Peyer's patch (tissue), 4 donors: ENCODE results near the gene SERPINF2. TPM values are rescaled to one million over a fixed set of nuclear protein-coding genes. Genes with fewer than 3 reads are reported as not detected.

Source experiments
- DNase-seq, 3 donors: peaks; one replicate each; pipeline ENCODE4 v3.0.0-alpha.2; 2017 to 2019
- H3K27ac ChIP-seq, 4 donors: fragments of 200-600 bp; sonication (generic); one replicate each; pipeline ENCODE4 v1.5.1; 2016 to 2019
- H3K27me3 ChIP-seq, 2 donors: fragments of 200-600 bp; sonication (generic); one replicate each; pipeline ENCODE4 v1.5.1; 2019
- H3K36me3 ChIP-seq, 3 donors: fragments of 200-600 bp; sonication (generic); one replicate each; pipeline ENCODE4 v1.5.1; 2016 to 2019
- H3K4me1 ChIP-seq, 4 donors: fragments of 200-600 bp; sonication (generic); one replicate each; pipeline ENCODE4 v1.5.1; 2016 to 2019
- H3K4me3 ChIP-seq, 4 donors: fragments of 200-600 bp; sonication (generic); 1 replicate in 3 of 4; 2 replicates in 1 of 4; pipeline ENCODE4 v1.5.1; 2016 to 2019; ENCODE audit warnings: mild to moderate bottlenecking in 1 of 4
- H3K9me3 ChIP-seq, 4 donors: fragments of 200-600 bp; sonication (generic); one replicate each; pipeline ENCODE4 v1.5.1; 2016 to 2019; ENCODE audit warnings: mild to moderate bottlenecking in 1 of 4
- POLR2A ChIP-seq, 2 donors: fragments of 450-650 bp; IDR thresholded peaks; one replicate each; pipeline ENCODE4 v1.5.1; 2017; ENCODE audit warnings: antibody characterized with exemption in 2 of 2, mild to moderate bottlenecking in 2 of 2, moderate library complexity in 2 of 2
- total RNA-seq, 4 donors: library from RNA; depleted of rRNA; stranded (reverse); fragments of >200 nt; gene quantifications; one replicate each; pipeline ENCODE4 v1.1.0, GENCODE V29; 2016
- TF ChIP-seq, protein P1 (sequence below), 6 experiments: fragments of 450-650 bp in 4 of 6; fragments of 200-600 bp in 2 of 6; sonication (generic) in 1 of 6; IDR thresholded peaks; one replicate each; pipeline ENCODE4 v1.5.1; 2017 to 2019; ENCODE audit warnings: antibody characterized with exemption in 6 of 6, mild to moderate bottlenecking in 3 of 6, moderate library complexity in 1 of 6

Gene SERPINF2
- total RNA-seq, 4 donors from 2014 or later: 4.0 to 9.6 (median 5.6) TPM

DNA sequence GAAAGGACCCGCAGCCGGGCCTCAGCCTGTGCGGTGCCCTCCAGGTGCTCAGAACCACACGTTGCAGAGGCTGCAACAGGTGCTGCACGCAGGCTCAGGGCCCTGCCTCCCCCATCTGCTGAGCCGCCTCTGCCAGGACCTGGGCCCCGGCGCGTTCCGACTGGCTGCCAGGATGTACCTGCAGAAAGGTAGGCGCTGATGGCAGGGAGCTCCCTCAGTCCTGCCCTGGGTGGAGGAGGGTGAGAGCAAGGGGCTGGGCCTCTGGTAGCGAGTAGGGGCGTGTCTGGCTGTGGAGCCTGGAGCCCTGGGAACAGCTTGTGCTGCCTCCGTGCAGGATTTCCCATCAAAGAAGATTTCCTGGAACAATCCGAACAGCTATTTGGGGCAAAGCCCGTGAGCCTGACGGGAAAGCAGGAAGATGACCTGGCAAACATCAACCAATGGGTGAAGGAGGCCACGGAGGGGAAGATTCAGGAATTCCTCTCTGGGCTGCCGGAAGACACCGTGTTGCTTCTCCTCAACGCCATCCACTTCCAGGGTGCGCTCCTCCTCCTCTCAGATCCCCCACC, 4.4 kb downstream of the SERPINF2 start:
- Histone ChIP-seq H3K36me3 (no peaks in the 10 kb centered on the region), H3K9me3 (no peaks in the 10 kb centered on the region), H3K4me3 (no peak overlapping the region), H3K4me1 (peaks cover 0 to 14% (median 0%) of the 10 kb centered on the region in 4 donors), H3K27ac (peak overlapping the region; percentile 31 to 54 (median 45)), H3K27me3 (no peaks in the 10 kb centered on the region)
- no peak for TF ChIP-seq POLR2A (IDR thresholded peaks at IDR 0.05)
- TF ChIP-seq, protein P1, sequence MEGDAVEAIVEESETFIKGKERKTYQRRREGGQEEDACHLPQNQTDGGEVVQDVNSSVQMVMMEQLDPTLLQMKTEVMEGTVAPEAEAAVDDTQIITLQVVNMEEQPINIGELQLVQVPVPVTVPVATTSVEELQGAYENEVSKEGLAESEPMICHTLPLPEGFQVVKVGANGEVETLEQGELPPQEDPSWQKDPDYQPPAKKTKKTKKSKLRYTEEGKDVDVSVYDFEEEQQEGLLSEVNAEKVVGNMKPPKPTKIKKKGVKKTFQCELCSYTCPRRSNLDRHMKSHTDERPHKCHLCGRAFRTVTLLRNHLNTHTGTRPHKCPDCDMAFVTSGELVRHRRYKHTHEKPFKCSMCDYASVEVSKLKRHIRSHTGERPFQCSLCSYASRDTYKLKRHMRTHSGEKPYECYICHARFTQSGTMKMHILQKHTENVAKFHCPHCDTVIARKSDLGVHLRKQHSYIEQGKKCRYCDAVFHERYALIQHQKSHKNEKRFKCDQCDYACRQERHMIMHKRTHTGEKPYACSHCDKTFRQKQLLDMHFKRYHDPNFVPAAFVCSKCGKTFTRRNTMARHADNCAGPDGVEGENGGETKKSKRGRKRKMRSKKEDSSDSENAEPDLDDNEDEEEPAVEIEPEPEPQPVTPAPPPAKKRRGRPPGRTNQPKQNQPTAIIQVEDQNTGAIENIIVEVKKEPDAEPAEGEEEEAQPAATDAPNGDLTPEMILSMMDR (IDR thresholded peaks at IDR 0.05): no peak
- DNase-seq: peak in 2 of 3 donors; percentile 79

DNA sequence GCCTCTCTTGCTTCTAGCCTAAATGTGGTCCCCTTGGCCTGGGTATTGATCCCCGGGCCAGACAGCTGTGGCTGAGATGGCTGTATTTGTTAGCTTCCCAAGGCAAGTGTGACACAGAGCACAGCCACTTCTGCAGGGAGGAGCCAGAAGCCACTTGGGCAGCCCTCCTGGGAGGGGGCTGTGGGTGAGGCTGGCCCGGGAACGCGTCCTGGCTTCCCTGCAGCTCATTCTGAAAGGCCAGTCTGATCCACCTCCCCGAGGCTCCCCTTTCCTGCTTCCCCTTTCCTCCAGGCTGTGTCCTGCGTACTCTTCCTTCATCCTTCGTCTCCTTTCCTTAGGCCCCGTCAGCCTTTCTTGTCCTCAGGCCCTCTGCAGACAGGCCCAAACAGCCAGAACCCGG, 8.0 kb downstream of the SERPINF2 start:
- Histone ChIP-seq H3K36me3 (no peaks in the 10 kb centered on the region), H3K4me3 (no peak overlapping the region), H3K9me3 (no peaks in the 10 kb centered on the region), H3K27ac (no peak overlapping the region), H3K4me1 (peaks cover 0 to 22% (median 2%) of the 10 kb centered on the region in 4 donors), H3K27me3 (no peaks in the 10 kb centered on the region)
- no peak for TF ChIP-seq POLR2A (IDR thresholded peaks at IDR 0.05)
- TF ChIP-seq, protein P1 (IDR thresholded peaks at IDR 0.05): no peak
- DNase-seq: no peak

DNA sequence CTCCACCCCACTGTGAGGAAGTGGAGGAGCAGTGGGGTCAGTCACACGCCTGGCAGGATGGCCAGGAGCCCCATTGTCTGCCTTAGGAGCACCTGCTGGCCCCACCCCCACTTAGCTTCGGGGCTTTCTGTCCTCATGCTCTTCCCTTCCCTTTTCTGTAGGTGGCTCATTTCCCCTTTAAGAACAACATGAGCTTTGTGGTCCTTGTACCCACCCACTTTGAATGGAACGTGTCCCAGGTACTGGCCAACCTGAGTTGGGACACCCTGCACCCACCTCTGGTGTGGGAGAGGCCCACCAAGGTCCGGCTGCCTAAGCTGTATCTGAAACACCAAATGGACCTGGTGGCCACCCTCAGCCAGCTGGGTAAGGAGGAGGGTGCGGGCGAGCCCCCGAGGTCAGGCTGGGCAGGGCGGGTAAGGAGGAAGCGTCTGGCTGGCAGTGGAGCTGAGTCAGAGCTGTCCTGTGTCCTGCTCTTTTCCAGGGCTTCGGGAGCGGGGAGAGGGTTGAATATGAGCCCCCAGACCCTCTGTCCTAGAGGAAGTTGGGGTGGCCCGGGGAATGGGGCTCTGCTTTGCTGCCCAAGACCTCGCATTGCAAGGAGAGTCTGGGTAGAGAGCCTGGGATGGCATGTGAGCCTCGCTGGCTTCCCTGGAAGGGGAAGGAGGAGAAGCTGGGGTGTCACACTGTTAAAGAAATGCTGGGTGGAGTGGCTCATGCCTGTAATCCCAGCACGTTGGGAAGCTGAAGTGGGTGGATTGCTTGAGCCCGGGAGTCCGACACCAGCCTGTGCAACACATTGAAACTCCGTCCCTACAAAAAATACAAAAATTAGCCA, 10.0 kb downstream of the SERPINF2 start:
- Histone ChIP-seq H3K9me3 (no peaks in the 10 kb centered on the region), H3K4me3 (peak overlapping the region in 3 of 4 donors; percentile 2 to 31 (median 22)), H3K27ac (peak overlapping the region; percentile 39 to 61 (median 54)), H3K4me1 (peaks cover 0 to 26% (median 2%) of the 10 kb centered on the region in 4 donors), H3K27me3 (no peaks in the 10 kb centered on the region), H3K36me3 (no peaks in the 10 kb centered on the region)
- peak; percentile 62 to 82 (median 78) for DNase-seq
- TF ChIP-seq POLR2A (IDR thresholded peaks at IDR 0.05): peak in 1 of 2 donors; percentile 10
- TF ChIP-seq, protein P1 (IDR thresholded peaks at IDR 0.05): peak in 1 of 6 experiments; percentile 7

DNA sequence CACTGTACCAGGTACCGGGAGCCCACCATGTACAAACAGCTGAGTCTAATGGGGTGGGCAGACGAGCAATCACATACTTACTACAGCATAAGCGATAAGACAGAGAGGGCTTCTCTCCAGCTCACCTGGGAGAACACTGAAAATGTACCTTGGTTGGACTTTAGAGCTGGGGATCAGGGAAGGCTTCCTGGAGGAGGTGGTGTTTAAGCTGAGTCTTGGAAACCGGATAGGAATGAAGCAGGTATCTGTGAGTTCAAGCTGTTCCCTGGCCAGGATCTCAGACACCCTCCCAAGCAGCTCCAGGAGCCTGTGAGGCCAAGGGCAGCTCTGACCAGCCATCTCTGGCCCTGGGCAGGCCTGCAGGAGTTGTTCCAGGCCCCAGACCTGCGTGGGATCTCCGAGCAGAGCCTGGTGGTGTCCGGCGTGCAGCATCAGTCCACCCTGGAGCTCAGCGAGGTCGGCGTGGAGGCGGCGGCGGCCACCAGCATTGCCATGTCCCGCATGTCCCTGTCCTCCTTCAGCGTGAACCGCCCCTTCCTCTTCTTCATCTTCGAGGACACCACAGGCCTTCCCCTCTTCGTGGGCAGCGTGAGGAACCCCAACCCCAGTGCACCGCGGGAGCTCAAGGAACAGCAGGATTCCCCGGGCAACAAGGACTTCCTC, 11.2 kb downstream of the SERPINF2 start:
- no peak for DNase-seq
- Histone ChIP-seq H3K36me3 (no peaks in the 10 kb centered on the region), H3K27me3 (no peaks in the 10 kb centered on the region), H3K27ac (no peak overlapping the region), H3K9me3 (no peaks in the 10 kb centered on the region), H3K4me1 (peaks cover 0 to 26% (median 2%) of the 10 kb centered on the region in 4 donors), H3K4me3 (no peak overlapping the region)
- TF ChIP-seq, protein P1 (IDR thresholded peaks at IDR 0.05): no peak
- TF ChIP-seq POLR2A (IDR thresholded peaks at IDR 0.05): no peak

DNA sequence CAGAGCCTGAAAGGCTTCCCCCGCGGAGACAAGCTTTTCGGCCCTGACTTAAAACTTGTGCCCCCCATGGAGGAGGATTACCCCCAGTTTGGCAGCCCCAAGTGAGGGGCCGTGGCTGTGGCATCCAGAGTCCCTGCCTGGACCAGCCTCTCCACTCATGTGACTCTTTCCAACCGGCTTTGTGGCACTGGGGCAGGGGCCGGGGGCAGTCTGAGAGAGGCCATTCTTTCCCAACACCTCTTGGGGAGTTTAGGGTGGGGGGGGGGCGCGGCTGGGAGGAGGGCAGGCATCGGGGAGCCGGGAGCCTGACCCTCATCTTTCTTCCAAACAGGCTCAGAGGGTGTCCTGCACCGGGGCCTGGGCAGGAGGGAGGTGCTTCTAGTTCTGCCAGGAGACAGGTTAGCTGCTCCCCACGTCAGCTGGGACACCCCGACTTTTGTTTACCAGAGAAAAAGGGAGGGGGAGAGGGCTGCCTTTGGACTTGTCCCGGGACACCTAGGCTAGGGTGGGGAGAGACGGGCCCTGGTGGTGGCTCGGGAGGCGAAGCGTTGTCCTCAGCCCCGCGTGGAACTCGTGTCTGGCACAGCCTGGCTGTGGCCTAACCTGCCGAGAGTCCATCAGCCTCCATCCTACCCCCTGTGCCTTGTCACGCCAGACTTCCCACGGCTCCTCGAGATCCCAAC, 11.9 kb downstream of the SERPINF2 start:
- Histone ChIP-seq H3K27me3 (no peaks in the 10 kb centered on the region), H3K27ac (no peak overlapping the region), H3K4me1 (peaks cover 0 to 26% (median 2%) of the 10 kb centered on the region in 4 donors), H3K36me3 (no peaks in the 10 kb centered on the region), H3K4me3 (no peak overlapping the region), H3K9me3 (no peaks in the 10 kb centered on the region)
- DNase-seq: no peak
- TF ChIP-seq POLR2A (IDR thresholded peaks at IDR 0.05): no peak
- TF ChIP-seq, protein P1 (IDR thresholded peaks at IDR 0.05): peak in 1 of 6 experiments; percentile 12
